Esophagus muscularis mucosa (tissue), 3 donors: Measurements from ENCODE around the gene RTL9.

Experiments used
- POLR2A ChIP-seq: fragments of 450-650 bp; IDR thresholded peaks from one replicate; pipeline ENCODE4 v1.6.1; 2017; ENCODE audit warnings: antibody characterized with exemption, moderate library complexity, mild to moderate bottlenecking, low read depth
- POLR2AphosphoS5 ChIP-seq, 2 donors: sonication (generic); formaldehyde crosslinking; IDR thresholded peaks; one replicate each; pipeline ENCODE4 v1.6.1; 2017; ENCODE audit warnings: antibody characterized with exemption in 2 of 2
- TF ChIP-seq, protein P1 (sequence below), 3 experiments: fragments of 200-600 bp in 2 of 3; fragments of 450-650 bp in 1 of 3; sonication (generic) in 2 of 3; IDR thresholded peaks; one replicate each; pipeline ENCODE4 v1.5.1; 2017 to 2019; ENCODE audit warnings: antibody characterized with exemption in 3 of 3, mild to moderate bottlenecking in 2 of 3, moderate library complexity in 1 of 3

DNA sequence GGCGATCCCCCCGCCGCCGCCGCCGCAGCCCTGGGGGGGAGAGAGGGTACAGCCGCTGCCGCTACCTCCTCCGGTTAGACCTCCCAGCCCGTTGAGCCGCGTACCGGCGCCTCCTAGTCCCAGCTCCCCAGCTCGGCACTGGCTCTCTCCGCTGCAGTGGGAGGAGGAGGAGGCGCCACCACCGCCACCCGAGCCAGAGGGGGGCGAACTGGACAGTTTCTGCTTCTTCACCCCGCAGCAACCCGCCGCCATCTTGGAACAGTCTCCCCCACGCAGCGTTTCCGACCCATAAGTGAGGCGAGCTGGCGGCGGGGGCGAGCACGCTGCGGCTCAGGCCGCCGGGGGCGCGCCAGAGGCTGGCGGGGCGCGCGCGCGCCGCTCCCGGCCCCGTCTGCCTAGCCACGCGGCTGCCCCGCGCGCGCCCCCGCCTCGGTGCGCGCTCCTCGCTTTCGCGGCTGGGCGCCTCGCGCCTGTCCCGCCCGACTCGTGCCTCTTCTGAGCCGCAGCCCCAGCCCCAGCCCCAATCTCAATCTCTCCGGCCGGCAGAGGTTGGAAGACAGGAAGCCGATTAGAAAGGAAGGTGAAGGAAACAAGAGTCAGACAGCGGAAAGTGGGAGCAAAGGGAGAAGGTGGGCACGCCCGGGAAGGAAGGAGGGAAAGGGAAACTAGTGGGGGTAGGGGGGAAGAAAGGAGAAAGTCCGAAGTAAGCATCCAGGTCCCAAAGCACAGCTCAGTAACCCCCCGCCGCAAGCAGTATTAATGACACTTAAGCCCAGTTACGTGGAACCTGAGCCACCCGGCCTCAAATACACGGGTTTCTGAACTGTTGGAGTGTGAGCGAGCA lies 40.6 kb upstream of the RTL9 start, which contains the start of gene AMMECR1:
- TF ChIP-seq, protein P1, sequence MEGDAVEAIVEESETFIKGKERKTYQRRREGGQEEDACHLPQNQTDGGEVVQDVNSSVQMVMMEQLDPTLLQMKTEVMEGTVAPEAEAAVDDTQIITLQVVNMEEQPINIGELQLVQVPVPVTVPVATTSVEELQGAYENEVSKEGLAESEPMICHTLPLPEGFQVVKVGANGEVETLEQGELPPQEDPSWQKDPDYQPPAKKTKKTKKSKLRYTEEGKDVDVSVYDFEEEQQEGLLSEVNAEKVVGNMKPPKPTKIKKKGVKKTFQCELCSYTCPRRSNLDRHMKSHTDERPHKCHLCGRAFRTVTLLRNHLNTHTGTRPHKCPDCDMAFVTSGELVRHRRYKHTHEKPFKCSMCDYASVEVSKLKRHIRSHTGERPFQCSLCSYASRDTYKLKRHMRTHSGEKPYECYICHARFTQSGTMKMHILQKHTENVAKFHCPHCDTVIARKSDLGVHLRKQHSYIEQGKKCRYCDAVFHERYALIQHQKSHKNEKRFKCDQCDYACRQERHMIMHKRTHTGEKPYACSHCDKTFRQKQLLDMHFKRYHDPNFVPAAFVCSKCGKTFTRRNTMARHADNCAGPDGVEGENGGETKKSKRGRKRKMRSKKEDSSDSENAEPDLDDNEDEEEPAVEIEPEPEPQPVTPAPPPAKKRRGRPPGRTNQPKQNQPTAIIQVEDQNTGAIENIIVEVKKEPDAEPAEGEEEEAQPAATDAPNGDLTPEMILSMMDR (IDR thresholded peaks at IDR 0.05) = no peak
- TF ChIP-seq POLR2A = no peak
- peak; percentile 62 to 64 for TF ChIP-seq POLR2AphosphoS5 (IDR thresholded peaks at IDR 0.05)
